ENCODE results near the gene MT1G.

DNA sequence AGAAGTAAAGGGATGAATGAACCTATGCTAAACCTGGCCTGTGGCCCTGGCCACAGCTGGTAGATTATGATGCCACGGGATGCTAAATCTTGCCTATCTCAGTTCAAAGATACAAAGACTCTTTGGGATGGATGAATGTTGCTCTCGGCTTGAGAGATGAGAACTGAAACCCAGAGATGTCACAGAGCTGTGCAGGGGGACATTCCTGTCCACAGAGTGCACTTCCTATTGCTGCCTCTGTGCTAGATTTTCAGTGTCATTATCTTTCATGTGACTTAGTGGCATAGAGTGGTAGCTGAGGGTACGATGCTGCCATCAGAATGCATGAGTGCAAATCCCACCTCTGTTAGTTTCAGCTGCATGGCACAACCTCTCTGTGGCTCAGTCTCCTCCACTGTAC lies 37.7 kb downstream of the MT1G start:
- TF ChIP-seq, protein P1, sequence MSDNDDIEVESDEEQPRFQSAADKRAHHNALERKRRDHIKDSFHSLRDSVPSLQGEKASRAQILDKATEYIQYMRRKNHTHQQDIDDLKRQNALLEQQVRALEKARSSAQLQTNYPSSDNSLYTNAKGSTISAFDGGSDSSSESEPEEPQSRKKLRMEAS (IDR thresholded peaks at IDR 0.05): no peak
- TF ChIP-seq, protein P2, sequence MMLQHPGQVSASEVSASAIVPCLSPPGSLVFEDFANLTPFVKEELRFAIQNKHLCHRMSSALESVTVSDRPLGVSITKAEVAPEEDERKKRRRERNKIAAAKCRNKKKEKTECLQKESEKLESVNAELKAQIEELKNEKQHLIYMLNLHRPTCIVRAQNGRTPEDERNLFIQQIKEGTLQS (IDR thresholded peaks at IDR 0.05): no peak
- TF ChIP-seq, protein P3, sequence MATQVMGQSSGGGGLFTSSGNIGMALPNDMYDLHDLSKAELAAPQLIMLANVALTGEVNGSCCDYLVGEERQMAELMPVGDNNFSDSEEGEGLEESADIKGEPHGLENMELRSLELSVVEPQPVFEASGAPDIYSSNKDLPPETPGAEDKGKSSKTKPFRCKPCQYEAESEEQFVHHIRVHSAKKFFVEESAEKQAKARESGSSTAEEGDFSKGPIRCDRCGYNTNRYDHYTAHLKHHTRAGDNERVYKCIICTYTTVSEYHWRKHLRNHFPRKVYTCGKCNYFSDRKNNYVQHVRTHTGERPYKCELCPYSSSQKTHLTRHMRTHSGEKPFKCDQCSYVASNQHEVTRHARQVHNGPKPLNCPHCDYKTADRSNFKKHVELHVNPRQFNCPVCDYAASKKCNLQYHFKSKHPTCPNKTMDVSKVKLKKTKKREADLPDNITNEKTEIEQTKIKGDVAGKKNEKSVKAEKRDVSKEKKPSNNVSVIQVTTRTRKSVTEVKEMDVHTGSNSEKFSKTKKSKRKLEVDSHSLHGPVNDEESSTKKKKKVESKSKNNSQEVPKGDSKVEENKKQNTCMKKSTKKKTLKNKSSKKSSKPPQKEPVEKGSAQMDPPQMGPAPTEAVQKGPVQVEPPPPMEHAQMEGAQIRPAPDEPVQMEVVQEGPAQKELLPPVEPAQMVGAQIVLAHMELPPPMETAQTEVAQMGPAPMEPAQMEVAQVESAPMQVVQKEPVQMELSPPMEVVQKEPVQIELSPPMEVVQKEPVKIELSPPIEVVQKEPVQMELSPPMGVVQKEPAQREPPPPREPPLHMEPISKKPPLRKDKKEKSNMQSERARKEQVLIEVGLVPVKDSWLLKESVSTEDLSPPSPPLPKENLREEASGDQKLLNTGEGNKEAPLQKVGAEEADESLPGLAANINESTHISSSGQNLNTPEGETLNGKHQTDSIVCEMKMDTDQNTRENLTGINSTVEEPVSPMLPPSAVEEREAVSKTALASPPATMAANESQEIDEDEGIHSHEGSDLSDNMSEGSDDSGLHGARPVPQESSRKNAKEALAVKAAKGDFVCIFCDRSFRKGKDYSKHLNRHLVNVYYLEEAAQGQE (IDR thresholded peaks at IDR 0.05): no peak
- TF ChIP-seq, protein P4, sequence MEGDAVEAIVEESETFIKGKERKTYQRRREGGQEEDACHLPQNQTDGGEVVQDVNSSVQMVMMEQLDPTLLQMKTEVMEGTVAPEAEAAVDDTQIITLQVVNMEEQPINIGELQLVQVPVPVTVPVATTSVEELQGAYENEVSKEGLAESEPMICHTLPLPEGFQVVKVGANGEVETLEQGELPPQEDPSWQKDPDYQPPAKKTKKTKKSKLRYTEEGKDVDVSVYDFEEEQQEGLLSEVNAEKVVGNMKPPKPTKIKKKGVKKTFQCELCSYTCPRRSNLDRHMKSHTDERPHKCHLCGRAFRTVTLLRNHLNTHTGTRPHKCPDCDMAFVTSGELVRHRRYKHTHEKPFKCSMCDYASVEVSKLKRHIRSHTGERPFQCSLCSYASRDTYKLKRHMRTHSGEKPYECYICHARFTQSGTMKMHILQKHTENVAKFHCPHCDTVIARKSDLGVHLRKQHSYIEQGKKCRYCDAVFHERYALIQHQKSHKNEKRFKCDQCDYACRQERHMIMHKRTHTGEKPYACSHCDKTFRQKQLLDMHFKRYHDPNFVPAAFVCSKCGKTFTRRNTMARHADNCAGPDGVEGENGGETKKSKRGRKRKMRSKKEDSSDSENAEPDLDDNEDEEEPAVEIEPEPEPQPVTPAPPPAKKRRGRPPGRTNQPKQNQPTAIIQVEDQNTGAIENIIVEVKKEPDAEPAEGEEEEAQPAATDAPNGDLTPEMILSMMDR (IDR thresholded peaks at IDR 0.05; ENCODE audit: low read depth, low read length, missing input control): no peak
- no peak for TF ChIP-seq FOXA1 (IDR thresholded peaks at IDR 0.05)
- no peak for TF ChIP-seq SP1 (IDR thresholded peaks at IDR 0.05)
- no peak for TF ChIP-seq YY1 (IDR thresholded peaks at IDR 0.05)
- no peak for TF ChIP-seq JUND (IDR thresholded peaks at IDR 0.05)
- no peak for TF ChIP-seq RXRA (IDR thresholded peaks at IDR 0.05)
- no peak for TF ChIP-seq NR2F2 (IDR thresholded peaks at IDR 0.05)
- no peak for TF ChIP-seq TAF1 (conservative IDR thresholded peaks at IDR 0.05)
- no peak for TF ChIP-seq RAD21 (IDR thresholded peaks at IDR 0.05)
- TF ChIP-seq, protein P5, sequence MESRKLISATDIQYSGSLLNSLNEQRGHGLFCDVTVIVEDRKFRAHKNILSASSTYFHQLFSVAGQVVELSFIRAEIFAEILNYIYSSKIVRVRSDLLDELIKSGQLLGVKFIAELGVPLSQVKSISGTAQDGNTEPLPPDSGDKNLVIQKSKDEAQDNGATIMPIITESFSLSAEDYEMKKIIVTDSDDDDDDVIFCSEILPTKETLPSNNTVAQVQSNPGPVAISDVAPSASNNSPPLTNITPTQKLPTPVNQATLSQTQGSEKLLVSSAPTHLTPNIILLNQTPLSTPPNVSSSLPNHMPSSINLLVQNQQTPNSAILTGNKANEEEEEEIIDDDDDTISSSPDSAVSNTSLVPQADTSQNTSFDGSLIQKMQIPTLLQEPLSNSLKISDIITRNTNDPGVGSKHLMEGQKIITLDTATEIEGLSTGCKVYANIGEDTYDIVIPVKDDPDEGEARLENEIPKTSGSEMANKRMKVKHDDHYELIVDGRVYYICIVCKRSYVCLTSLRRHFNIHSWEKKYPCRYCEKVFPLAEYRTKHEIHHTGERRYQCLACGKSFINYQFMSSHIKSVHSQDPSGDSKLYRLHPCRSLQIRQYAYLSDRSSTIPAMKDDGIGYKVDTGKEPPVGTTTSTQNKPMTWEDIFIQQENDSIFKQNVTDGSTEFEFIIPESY (IDR thresholded peaks at IDR 0.05): no peak
- no peak for TF ChIP-seq GABPA (IDR thresholded peaks at IDR 0.05 in 1 of 2, conservative IDR thresholded peaks at IDR 0.05 in 1 of 2)

Data from liver (tissue), 3 donors.